ENCODE results near the gene SIL1.

Gene SIL1

GRCh38 chr5:138983984-138984383, 214.2 kb downstream of the SIL1 start:
- DNase-seq (ENCODE audit: low read depth in 2 of 2), result no peak

- no peak for DNase-seq (ENCODE audit: low read depth in 2 of 2)
These were observed 216.6 kb downstream of the SIL1 start for GRCh38 chr5:138981586-138981985.

DNA sequence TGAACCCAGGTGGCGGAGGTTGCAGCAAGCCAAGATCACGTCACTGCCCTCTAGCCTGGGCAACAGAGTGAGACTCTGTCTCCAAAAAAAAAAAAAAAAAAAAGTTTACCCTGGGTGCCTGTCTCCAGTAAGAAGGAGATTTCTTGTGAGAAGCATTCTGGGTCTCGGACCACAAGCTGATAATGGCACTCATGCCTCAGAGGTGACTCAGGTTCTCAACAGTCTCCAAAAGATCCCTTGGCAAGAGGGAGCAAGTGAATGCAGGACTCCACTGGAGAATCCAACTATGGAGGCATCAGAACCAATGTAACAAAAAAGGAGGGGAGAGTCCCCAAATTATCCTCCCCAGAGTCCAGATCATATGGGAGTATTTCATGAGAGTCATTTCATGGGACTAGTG, 217.0 kb downstream of the SIL1 start:
- DNase-seq (ENCODE audit: low read depth in 2 of 2), result no peak

DNA sequence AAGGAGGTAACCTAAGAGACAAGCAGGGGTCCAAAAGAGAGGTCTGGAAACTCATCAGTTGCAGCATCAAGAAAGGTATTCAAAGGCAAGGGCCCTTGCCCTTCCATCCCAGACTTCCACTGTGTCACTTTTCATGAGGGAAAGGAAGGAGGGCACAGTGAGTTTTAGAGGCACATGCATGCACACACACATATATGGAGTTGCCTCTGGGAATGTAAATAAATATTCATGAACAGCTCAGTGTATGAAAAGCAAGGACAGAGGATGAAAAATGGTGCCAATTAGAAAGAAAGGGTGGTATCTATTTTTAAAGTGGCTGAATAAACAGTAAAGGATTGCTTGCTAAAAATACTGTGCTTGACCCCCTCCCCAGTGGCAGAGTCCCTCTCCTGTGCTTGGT, 217.7 kb downstream of the SIL1 start:
- no peak for DNase-seq (ENCODE audit: low read depth in 2 of 2)

GRCh38 chr5:138979684-138980280, 218.4 kb downstream of the SIL1 start:
- DNase-seq (ENCODE audit: low read depth in 2 of 2), result no peak

GRCh38 chr5:138978581-138978980, 219.6 kb downstream of the SIL1 start:
- no peak for DNase-seq (ENCODE audit: low read depth in 2 of 2)

DNA sequence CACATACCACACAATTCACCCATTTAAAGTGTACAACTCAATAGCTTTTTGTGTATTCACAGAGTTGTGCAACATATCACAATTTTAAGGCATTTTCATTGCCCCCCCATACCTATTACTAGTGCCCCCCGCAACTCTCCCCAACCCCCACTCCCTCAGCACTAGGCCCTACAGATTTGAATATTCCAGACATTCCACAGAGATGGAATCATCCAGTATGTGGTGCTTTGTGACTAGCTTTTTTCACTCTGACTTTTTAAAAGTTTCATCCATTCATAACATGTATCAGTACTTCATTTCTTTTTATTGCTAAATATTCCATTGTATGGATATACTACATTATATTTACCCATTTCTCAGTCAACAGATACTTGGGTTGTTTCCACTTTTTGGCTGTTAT, 220.1 kb downstream of the SIL1 start:
- no peak for DNase-seq (ENCODE audit: low read depth in 2 of 2)

DNA sequence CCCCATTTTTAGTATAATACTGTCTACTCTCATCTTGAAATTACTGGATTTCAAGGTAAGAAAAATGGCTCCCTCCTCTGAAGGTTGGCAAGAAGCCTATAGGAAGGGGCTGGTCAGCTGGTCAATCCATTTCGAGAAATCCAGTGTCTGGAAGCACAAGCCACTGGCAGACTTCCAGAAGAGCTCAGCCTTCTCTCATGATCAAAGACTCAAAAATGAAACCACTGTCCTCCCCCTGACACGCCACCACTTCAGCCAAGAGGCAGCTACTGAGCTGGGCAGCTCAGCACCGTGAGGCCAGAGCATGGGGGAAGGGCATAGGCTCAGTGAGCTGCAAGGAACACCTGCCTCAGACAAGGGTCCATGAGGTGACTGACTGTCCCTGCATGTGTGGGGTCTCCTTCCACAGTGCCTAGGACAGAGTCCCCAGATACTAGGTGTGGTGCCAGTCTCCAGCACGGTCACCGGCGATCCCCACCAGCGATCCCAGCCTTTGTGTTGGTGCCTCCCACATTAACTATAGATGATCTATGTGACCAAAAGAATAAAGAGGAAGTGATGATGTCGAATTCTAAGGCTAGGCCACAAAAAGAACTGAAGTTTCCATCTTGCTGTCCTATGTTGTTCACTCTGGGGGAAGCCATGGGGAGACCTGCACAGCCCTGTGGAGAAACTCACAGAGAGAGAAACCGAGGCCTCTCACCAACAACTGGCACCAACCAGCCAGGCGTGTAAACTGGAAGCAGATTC, 222.9 kb downstream of the SIL1 start:
- DNase-seq (ENCODE audit: low read depth in 2 of 2), result no peak

GRCh38 chr5:138974227-138975063, 223.7 kb downstream of the SIL1 start:
- no peak for DNase-seq (ENCODE audit: low read depth in 2 of 2)

DNA sequence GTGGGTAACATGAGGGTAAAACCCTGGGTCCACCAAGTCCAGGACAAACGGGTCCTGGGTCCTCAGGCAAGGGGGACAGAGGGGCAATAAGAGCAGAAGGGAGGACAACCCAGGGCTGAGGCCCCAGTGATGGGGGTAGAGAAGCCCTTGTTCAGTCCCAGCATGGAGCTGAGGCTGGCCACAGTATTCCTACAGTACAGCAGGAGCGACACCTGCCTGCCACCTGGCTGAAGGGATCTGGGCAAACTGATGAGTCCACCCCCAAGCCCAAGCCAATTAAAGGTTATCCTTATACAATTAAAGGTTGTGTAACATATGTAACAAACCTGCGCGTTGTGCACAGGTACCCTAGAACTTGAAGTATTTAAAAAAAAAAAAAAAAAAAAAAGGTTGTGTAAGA, 225.3 kb downstream of the SIL1 start:
- DNase-seq (ENCODE audit: low read depth in 2 of 2), result no peak

DNA sequence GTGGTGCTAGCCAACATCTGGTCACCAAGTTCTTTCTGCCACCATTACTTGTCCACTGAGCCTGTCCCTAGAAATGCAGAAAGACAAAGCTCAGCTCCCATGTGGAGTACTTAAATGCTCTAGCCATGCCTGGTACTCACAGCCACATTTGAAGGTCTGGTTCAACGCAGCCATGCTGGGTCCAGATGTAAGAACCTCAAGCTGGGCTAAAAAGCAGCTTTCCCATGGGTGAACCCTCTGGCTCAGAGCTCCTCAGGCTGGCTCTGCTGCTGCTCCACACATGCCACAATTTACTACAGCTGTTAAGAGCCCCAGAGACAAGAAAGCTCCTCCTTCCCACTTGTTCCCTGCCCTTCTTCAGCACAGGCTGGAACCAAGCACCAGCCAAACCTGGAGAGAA, 225.9 kb downstream of the SIL1 start:
- DNase-seq (ENCODE audit: low read depth in 2 of 2), result no peak

- no peak for DNase-seq (ENCODE audit: low read depth in 2 of 2)
These were observed 228.7 kb downstream of the SIL1 start for GRCh38 chr5:138969323-138970002.

DNA sequence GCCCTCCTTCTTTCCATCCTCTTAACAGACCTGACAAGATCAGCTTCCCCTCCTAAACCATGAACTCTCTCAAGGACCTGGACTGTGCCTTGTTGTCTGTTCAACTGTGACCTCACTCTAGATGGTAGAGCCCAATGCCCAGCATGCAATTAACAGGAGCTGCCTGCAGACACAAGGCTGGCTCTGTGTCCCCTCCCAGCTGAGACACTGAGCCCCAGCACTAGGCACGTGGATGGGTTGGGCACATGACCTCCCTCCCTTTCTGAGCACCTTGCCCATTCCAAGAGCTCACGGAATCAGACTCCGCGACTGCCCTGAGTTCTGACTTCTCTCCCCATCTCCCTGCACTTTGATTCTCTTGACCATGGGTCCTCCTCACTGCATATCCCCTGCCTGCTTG, 229.6 kb downstream of the SIL1 start:
- DNase-seq (ENCODE audit: low read depth in 2 of 2), result no peak

DNA sequence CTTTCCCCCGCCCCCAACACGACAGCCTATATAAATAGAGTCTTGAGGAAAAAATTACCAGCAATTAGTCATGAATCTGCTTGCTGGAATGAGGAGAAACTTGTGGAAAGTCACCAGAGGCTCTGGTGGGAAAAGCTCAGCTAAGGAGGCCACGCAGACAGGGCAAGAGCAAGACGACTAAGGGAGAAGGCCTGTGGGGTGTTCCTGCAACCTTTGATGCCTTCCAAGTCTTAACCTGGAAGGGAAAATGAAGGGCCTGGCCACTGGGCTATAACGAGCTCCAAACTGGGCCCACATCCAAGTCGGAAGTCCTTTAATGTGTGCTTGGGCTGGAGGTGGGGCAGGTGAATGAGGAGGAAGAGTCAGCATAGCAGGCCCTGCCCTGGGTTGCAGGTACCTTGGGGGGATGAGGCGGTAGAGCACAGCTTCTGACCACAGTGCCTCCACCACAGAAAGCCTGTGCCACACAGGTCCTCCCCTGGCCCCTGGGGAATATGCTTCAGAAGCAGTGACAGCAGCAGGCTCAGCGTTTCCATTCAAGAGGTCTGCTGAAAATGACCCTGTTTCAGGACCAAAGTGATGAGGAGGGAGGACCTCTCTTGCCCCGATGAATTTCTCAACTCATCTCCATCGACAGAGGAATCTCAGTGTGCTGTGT, 230.2 kb downstream of the SIL1 start:
- no peak for DNase-seq (ENCODE audit: low read depth in 2 of 2)

DNA sequence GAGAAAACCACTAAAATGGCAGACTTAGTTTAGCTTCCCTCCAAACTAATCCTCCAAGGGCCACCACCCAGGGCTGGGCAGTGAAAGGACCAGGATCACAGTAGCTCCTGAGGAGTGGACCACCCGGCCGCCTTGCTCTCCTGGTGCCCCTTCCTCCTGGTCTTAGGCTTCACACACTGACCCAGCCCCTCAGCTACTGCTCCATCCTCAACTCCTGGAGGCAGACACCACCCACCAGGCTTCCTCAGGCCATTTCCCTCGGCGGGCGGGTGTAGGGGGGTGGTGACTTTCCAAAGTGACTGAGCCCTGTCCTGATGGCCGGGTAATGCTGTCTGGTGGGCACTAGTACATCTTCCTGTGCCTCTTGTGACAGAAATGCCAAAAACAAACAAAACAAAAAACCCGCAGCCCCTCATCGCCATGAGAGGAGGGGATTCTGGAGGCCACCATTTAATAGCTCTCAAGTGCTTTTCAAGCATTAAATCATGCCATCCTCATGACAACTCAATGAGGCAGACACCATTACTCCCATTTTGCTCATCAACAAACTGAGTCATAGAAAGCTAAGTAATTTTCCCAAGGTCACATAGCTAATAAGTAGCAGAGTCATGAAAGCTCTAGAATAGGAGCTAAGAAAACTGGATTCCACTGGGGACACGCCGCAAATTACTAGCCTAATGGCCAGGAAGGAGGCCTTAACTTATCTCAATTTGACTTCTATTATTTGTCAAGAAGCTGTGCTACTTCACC, 231.8 kb downstream of the SIL1 start:
- no peak for DNase-seq (ENCODE audit: low read depth in 2 of 2)

GRCh38 chr5:138965626-138966025, 232.5 kb downstream of the SIL1 start:
- no peak for DNase-seq (ENCODE audit: low read depth in 2 of 2)

GRCh38 chr5:138964647-138965201, 233.4 kb downstream of the SIL1 start:
- no peak for DNase-seq (ENCODE audit: low read depth in 2 of 2)

GRCh38 chr5:138963763-138964371, 234.3 kb downstream of the SIL1 start:
- no peak for DNase-seq (ENCODE audit: low read depth in 2 of 2)

DNA sequence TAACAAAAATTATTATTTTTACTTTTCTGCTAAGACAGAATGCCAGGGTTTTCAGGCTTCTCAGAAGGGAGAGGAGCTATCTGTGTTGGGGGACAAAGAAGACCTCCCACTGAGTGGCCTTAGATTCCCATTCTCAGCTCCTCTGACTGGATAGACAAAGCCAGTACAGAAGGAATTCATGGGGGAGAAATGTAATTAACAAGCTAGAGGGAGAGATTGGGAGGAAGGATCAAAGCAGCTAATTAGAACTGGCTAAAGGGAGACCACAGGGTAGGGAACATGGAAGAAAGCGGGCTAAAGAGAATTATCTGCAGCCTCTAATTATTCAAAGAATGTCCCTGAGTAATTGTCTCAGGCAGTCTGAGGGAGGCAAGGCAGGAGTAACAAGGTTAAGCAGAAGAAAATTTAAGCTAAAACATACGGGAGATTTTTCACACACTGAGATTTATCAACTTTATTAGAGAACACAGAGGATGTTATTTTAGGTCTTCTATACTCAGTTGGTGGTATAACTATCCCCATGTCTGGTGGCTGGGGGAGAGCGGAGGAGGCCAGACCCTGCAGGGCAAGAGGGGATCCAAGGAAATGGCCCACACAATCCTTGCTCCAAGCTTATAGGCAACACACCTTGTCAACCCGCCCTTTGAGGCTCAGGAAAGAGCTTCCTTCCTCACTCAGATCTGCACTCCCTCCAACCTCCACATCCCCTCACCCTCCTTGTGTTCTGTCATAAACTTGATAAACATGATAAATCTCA, 235.4 kb downstream of the SIL1 start:
- DNase-seq (ENCODE audit: low read depth in 2 of 2), result no peak
